ENCODE measurements around the gene CYSTM1. TPM values are rescaled to one million over a fixed set of nuclear protein-coding genes. Genes with fewer than 3 reads are reported as not detected.

Gene CYSTM1
- total and polyA plus RNA-seq, 2 donors (not counting 3 experiments of a cell fraction or from before 2014, with no cell fraction given) = 28.9 to 41.5 TPM

- no peaks in the 10 kb centered on the region for H3K36me3 ChIP-seq (ENCODE audit: control insufficient read depth in 2 of 2, extremely low read depth in 1 of 2, insufficient read depth in 2 of 2, low read length in 2 of 2)
- H3K4me3 ChIP-seq (replicated peaks in 1 of 3; ENCODE audit: insufficient read depth in 1 of 3, low read depth in 1 of 3, low read length in 3 of 3) = no peak overlapping the region
- dilution Hi-C loops (cut with MboI; ENCODE audit: extremely low pct_ligation_motif_present, low sequenced_read_pairs) (no loop called here), intact Hi-C loops (cut with micrococcal nuclease) (no loop called here)
- no peak overlapping the region for H2AFZ ChIP-seq (ENCODE audit: low read depth, low read length)
- DNase-seq (ENCODE audit: low read depth, low spot score) = no peak
- H3K9me1 ChIP-seq (replicated peaks; ENCODE audit: control insufficient read depth, extremely low read depth, insufficient read depth, low read length) = no peaks in the 10 kb centered on the region
- H3K4me1 ChIP-seq (ENCODE audit: control insufficient read depth, extremely low read depth, insufficient read depth, low read length) = peaks cover 11% of the 10 kb centered on the region
- no peak for FAIRE-seq
- H3K27ac ChIP-seq (ENCODE audit: insufficient read depth, low read depth, low read length) = no peak overlapping the region
- CTCF ChIA-PET = no interaction called here
- no peaks in the 10 kb centered on the region for H4K20me1 ChIP-seq (replicated peaks; ENCODE audit: control insufficient read depth, extremely low read depth, insufficient read depth, low read length)
- TF ChIP-seq MAX (IDR thresholded peaks at IDR 0.05; ENCODE audit: insufficient read depth, insufficient read length) (no peak), POLR2AphosphoS5 (IDR thresholded peaks at IDR 0.05; ENCODE audit: insufficient read depth, low read depth, low read length) (no peak), EZH2 (IDR thresholded peaks at IDR 0.05; ENCODE audit: borderline replicate concordance, low read depth, low read length, severe bottlenecking) (no peak), GATA2 (IDR thresholded peaks at IDR 0.05; ENCODE audit: insufficient read depth, insufficient read length, low read depth, low read length) (no peak), FOS (IDR thresholded peaks at IDR 0.05; ENCODE audit: borderline replicate concordance, insufficient read depth, low read length) (no peak), MYC (IDR thresholded peaks at IDR 0.05; ENCODE audit: low read depth, low read length) (no peak)
- no TSS peak for BruUV-seq (replicated peaks)
- H3K9me3 ChIP-seq (replicated peaks; ENCODE audit: control insufficient read depth, insufficient read depth, low read length) = no peaks in the 10 kb centered on the region
- H3K27me3 ChIP-seq (ENCODE audit: control insufficient read depth in 2 of 2, insufficient read depth in 2 of 2, low read length in 2 of 2) = peaks cover 0 to 1% of the 10 kb centered on the region in 2 experiments
- no peak overlapping the region for H3K4me2 ChIP-seq (ENCODE audit: insufficient read depth, low read length)
- no peaks in the 10 kb centered on the region for H3K79me2 ChIP-seq (ENCODE audit: control insufficient read depth, insufficient read depth, low read length)
- no peak overlapping the region for H3K9ac ChIP-seq (replicated peaks; ENCODE audit: extremely low read depth, insufficient read depth, low read length)
- POLR2A ChIA-PET = no interaction called here
Observed at GRCh38 chr5:140172483-140172882, 2.5 kb upstream of the CYSTM1 start.

- intact Hi-C loops (cut with micrococcal nuclease) (loop anchor here (2.0 kb wide), 1 partner anchor 67 kb away; no protein-coding TSS in a partner anchor), dilution Hi-C loops (cut with MboI; ENCODE audit: extremely low pct_ligation_motif_present, low sequenced_read_pairs) (no loop called here)
- Histone ChIP-seq H3K4me3 (replicated peaks in 1 of 3; ENCODE audit: insufficient read depth in 1 of 3, low read depth in 1 of 3, low read length in 3 of 3) (no peak overlapping the region), H4K20me1 (replicated peaks; ENCODE audit: control insufficient read depth, extremely low read depth, insufficient read depth, low read length) (no peaks in the 10 kb centered on the region), H3K9me3 (replicated peaks; ENCODE audit: control insufficient read depth, insufficient read depth, low read length) (no peaks in the 10 kb centered on the region), H3K9me1 (replicated peaks; ENCODE audit: control insufficient read depth, extremely low read depth, insufficient read depth, low read length) (no peaks in the 10 kb centered on the region), H3K79me2 (ENCODE audit: control insufficient read depth, insufficient read depth, low read length) (no peaks in the 10 kb centered on the region), H3K36me3 (ENCODE audit: control insufficient read depth in 2 of 2, extremely low read depth in 1 of 2, insufficient read depth in 2 of 2, low read length in 2 of 2) (no peaks in the 10 kb centered on the region), H3K4me1 (ENCODE audit: control insufficient read depth, extremely low read depth, insufficient read depth, low read length) (peaks cover 11% of the 10 kb centered on the region), H3K4me2 (ENCODE audit: insufficient read depth, low read length) (no peak overlapping the region), H3K27ac (ENCODE audit: insufficient read depth, low read depth, low read length) (no peak overlapping the region), H3K9ac (replicated peaks; ENCODE audit: extremely low read depth, insufficient read depth, low read length) (no peak overlapping the region), H3K27me3 (ENCODE audit: control insufficient read depth in 2 of 2, insufficient read depth in 2 of 2, low read length in 2 of 2) (peaks cover 0 to 1% of the 10 kb centered on the region in 2 experiments), H2AFZ (ENCODE audit: low read depth, low read length) (no peak overlapping the region)
- no peak for FAIRE-seq
- BruUV-seq (replicated peaks) = no TSS peak
- no peak for TF ChIP-seq FOS (IDR thresholded peaks at IDR 0.05; ENCODE audit: borderline replicate concordance, insufficient read depth, low read length)
- no peak for TF ChIP-seq POLR2AphosphoS5 (IDR thresholded peaks at IDR 0.05; ENCODE audit: insufficient read depth, low read depth, low read length)
- no peak for TF ChIP-seq JUN (IDR thresholded peaks at IDR 0.05; ENCODE audit: borderline replicate concordance, insufficient read depth, insufficient read length, low read depth)
- no peak for TF ChIP-seq POLR2A (IDR thresholded peaks at IDR 0.05; ENCODE audit: low read depth, low read length)
- TF ChIP-seq MAX (IDR thresholded peaks at IDR 0.05; ENCODE audit: insufficient read depth, insufficient read length) = no peak
- ChIA-PET CTCF (interaction anchor here (0.5 to 3.1 kb wide), 4 partner anchors 28 to 546 kb away, joined by 3 to 12 read pairs (median 4); no protein-coding TSS in a partner anchor), POLR2A (no interaction called here)
- DNase-seq (ENCODE audit: low read depth, low spot score) = no peak
Observed at GRCh38 chr5:140174014-140174413, 974 bp upstream of the CYSTM1 start.
